SK-N-SH treated with all-trans-retinoic acid at 6 μM for 48 hours (cell line): ENCODE results near the gene POU6F2.

ENCODE experiments used
- ATAC-seq: fragments of 200-7000 bp; cut with Tn5 transposase; 3 replicates; pipeline ENCODE4 v1.9.1; 2020; ENCODE audit warnings: mild to moderate bottlenecking, moderate library complexity
- ARNTL ChIP-seq: fragments of 450-650 bp; formaldehyde crosslinking; IDR thresholded peaks from 2 replicates; pipeline ENCODE4 v1.5.0; 2020; ENCODE audit warnings: low read depth, mild to moderate bottlenecking, moderate library complexity, borderline replicate concordance
- BACH2 ChIP-seq: fragments of 250-450 bp; sonication (Bioruptor Pico); IDR thresholded peaks from 2 replicates; pipeline ENCODE4 v1.9.0; 2021; ENCODE audit warnings: mild to moderate bottlenecking, borderline replicate concordance
- CSDC2 ChIP-seq: fragments of 250-450 bp; sonication (Bioruptor Pico); IDR thresholded peaks from 2 replicates; pipeline ENCODE4 v1.5.0; 2020; ENCODE audit warnings: mild to moderate bottlenecking, moderate library complexity
- ESRRG ChIP-seq: fragments of 250-450 bp; sonication (Bioruptor Pico); IDR thresholded peaks from 2 replicates; pipeline ENCODE4 v1.6.1; 2021; ENCODE audit warnings: mild to moderate bottlenecking
- GLIS3 ChIP-seq: fragments of 250-450 bp; sonication (Bioruptor Pico); IDR thresholded peaks from 2 replicates; pipeline ENCODE4 v1.5.0; 2020; ENCODE audit warnings: mild to moderate bottlenecking, moderate library complexity
- ISL1 ChIP-seq: fragments of 250-450 bp; sonication (Bioruptor Pico); IDR thresholded peaks from 2 replicates; pipeline ENCODE4 v2.1.2; 2022; ENCODE audit warnings: mild to moderate bottlenecking, moderate library complexity
- PPARA ChIP-seq: fragments of 250-450 bp; sonication (Bioruptor Pico); IDR thresholded peaks from 2 replicates; pipeline ENCODE4 v1.5.0; 2020; ENCODE audit warnings: mild to moderate bottlenecking, borderline replicate concordance
- RARB ChIP-seq: fragments of 250-450 bp; sonication (Bioruptor Pico); IDR thresholded peaks from 2 replicates; pipeline ENCODE4 v1.8.0; 2021; ENCODE audit warnings: mild to moderate bottlenecking, moderate library complexity
- SNAI2 ChIP-seq: fragments of 250-450 bp; sonication (Bioruptor Pico); IDR thresholded peaks from 2 replicates; pipeline ENCODE4 v1.5.0; 2020; ENCODE audit warnings: mild to moderate bottlenecking, moderate library complexity
- TCF4 ChIP-seq: fragments of 250-450 bp; sonication (Bioruptor Pico); IDR thresholded peaks from 2 replicates; pipeline ENCODE4 v1.8.0; 2021; ENCODE audit warnings: mild to moderate bottlenecking, moderate library complexity, borderline replicate concordance
- ZC3H10 ChIP-seq: fragments of 250-450 bp; sonication (Bioruptor Pico); IDR thresholded peaks from 2 replicates; pipeline ENCODE4 v1.5.1; 2021; ENCODE audit warnings: mild to moderate bottlenecking, moderate library complexity
- ZFP30 ChIP-seq: fragments of 450-650 bp; formaldehyde crosslinking; IDR thresholded peaks from 2 replicates; pipeline ENCODE4 v1.5.0; 2022; ENCODE audit warnings: mild to moderate bottlenecking, moderate library complexity
- ZNF565 ChIP-seq: fragments of 450-650 bp; formaldehyde crosslinking; conservative IDR thresholded peaks from 2 replicates; pipeline ENCODE4 v1.5.0; 2020; ENCODE audit warnings: low read depth, mild to moderate bottlenecking, moderate library complexity
- ZNF8 ChIP-seq: fragments of 450-650 bp; formaldehyde crosslinking; IDR thresholded peaks from 2 replicates; pipeline ENCODE4 v1.5.0; 2020; ENCODE audit warnings: mild to moderate bottlenecking, moderate library complexity
- TF ChIP-seq, protein P1 (sequence below): fragments of 250-450 bp; sonication (Bioruptor Pico); IDR thresholded peaks from 2 replicates; pipeline ENCODE4 v1.8.0; 2021; ENCODE audit warnings: low read depth, mild to moderate bottlenecking, moderate library complexity, borderline replicate concordance
- TF ChIP-seq, protein P2 (sequence below): fragments of 250-450 bp; sonication (Bioruptor Pico); IDR thresholded peaks from 2 replicates; pipeline ENCODE4 v1.5.1; 2020; ENCODE audit warnings: low read depth, mild to moderate bottlenecking, moderate library complexity
- TF ChIP-seq, protein P3 (sequence below): fragments of 250-450 bp; sonication (Bioruptor Pico); IDR thresholded peaks from 2 replicates; pipeline ENCODE4 v1.8.0; 2020; ENCODE audit warnings: mild to moderate bottlenecking, moderate library complexity, borderline replicate concordance
- TF ChIP-seq, protein P4 (sequence below): fragments of 250-450 bp; sonication (Bioruptor Pico); IDR thresholded peaks from 2 replicates; pipeline ENCODE4 v1.5.0; 2020; ENCODE audit warnings: mild to moderate bottlenecking, moderate library complexity
- TF ChIP-seq, protein P5 (sequence below): fragments of 250-450 bp; sonication (Bioruptor Pico); IDR thresholded peaks from 2 replicates; pipeline ENCODE4 v1.5.1; 2021; ENCODE audit warnings: mild to moderate bottlenecking, moderate library complexity

The POU6F2 gene

DNA sequence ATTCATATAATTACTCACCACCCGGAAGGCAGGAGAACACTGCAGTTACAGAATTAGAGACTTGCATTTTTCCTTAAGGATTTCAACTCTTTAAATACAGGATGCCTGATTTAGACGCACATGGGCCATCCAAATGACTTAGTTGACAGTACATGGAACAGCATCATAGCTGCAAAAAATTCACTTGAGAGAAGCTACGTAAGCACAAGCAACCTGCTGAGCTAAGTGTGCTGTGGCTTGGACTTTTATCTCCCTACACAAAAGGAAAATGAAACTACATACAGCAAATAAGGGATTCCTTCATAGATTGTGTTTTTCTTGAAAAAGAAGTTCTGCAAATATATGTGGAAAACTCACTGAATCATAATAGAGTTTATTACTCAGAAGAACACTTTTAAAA lies 152.6 kb downstream of the POU6F2 start:
- ATAC-seq = no peak
- TF ChIP-seq, protein P1, sequence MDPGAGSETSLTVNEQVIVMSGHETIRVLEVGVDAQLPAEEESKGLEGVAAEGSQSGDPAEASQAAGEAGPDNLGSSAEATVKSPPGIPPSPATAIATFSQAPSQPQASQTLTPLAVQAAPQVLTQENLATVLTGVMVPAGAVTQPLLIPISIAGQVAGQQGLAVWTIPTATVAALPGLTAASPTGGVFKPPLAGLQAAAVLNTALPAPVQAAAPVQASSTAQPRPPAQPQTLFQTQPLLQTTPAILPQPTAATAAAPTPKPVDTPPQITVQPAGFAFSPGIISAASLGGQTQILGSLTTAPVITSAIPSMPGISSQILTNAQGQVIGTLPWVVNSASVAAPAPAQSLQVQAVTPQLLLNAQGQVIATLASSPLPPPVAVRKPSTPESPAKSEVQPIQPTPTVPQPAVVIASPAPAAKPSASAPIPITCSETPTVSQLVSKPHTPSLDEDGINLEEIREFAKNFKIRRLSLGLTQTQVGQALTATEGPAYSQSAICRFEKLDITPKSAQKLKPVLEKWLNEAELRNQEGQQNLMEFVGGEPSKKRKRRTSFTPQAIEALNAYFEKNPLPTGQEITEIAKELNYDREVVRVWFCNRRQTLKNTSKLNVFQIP = no peak
- TF ChIP-seq PPARA (no peak), ZNF565 (CRISPR knock-in tag) (no peak)
- TF ChIP-seq, protein P2, sequence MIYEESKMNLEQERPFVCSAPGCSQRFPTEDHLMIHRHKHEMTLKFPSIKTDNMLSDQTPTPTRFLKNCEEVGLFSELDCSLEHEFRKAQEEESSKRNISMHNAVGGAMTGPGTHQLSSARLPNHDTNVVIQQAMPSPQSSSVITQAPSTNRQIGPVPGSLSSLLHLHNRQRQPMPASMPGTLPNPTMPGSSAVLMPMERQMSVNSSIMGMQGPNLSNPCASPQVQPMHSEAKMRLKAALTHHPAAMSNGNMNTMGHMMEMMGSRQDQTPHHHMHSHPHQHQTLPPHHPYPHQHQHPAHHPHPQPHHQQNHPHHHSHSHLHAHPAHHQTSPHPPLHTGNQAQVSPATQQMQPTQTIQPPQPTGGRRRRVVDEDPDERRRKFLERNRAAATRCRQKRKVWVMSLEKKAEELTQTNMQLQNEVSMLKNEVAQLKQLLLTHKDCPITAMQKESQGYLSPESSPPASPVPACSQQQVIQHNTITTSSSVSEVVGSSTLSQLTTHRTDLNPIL (CRISPR knock-in tag) = no peak
- TF ChIP-seq, protein P3, sequence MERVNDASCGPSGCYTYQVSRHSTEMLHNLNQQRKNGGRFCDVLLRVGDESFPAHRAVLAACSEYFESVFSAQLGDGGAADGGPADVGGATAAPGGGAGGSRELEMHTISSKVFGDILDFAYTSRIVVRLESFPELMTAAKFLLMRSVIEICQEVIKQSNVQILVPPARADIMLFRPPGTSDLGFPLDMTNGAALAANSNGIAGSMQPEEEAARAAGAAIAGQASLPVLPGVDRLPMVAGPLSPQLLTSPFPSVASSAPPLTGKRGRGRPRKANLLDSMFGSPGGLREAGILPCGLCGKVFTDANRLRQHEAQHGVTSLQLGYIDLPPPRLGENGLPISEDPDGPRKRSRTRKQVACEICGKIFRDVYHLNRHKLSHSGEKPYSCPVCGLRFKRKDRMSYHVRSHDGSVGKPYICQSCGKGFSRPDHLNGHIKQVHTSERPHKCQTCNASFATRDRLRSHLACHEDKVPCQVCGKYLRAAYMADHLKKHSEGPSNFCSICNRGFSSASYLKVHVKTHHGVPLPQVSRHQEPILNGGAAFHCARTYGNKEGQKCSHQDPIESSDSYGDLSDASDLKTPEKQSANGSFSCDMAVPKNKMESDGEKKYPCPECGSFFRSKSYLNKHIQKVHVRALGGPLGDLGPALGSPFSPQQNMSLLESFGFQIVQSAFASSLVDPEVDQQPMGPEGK = no peak

DNA sequence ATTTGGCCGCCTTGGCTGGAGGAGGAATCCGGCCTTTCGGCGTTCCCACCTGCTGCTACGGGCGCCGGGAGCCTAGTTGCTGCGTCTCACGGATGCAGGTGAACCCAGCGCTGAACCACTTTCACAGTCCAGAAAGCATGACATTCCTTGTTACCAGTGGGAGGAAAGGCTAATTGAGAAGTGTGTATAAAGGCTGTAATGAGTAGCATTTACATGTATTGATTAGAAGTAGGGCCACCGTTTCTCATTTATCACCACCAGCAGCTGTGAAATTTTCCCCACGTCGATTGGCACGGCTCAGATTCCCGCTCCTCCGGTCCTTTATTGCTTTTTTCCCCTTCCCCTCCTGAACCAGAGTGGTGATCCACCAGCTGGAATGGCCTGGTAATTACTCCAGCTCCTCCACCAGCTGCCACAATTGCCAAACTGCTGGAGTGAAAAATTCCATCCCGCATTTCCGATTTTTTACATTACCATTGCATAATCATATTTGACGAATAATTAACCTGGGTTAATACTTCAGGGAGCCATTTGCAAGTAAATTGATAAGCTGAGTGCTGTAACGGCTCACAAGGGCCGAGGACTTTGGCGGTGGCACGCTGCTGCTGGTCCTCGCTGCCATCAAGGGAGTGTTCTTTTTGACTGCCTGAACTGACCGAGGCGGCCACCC lies 153.3 kb downstream of the POU6F2 start:
- no peak for TF ChIP-seq ESRRG (CRISPR knock-in tag)
- no peak for TF ChIP-seq BACH2 (CRISPR knock-in tag)
- TF ChIP-seq, protein P3 = no peak
- no peak for TF ChIP-seq ZC3H10 (CRISPR knock-in tag)
- TF ChIP-seq PPARA = no peak
- TF ChIP-seq SNAI2 (CRISPR knock-in tag) = no peak
- TF ChIP-seq ZFP30 (CRISPR knock-in tag) = no peak
- TF ChIP-seq, protein P4, sequence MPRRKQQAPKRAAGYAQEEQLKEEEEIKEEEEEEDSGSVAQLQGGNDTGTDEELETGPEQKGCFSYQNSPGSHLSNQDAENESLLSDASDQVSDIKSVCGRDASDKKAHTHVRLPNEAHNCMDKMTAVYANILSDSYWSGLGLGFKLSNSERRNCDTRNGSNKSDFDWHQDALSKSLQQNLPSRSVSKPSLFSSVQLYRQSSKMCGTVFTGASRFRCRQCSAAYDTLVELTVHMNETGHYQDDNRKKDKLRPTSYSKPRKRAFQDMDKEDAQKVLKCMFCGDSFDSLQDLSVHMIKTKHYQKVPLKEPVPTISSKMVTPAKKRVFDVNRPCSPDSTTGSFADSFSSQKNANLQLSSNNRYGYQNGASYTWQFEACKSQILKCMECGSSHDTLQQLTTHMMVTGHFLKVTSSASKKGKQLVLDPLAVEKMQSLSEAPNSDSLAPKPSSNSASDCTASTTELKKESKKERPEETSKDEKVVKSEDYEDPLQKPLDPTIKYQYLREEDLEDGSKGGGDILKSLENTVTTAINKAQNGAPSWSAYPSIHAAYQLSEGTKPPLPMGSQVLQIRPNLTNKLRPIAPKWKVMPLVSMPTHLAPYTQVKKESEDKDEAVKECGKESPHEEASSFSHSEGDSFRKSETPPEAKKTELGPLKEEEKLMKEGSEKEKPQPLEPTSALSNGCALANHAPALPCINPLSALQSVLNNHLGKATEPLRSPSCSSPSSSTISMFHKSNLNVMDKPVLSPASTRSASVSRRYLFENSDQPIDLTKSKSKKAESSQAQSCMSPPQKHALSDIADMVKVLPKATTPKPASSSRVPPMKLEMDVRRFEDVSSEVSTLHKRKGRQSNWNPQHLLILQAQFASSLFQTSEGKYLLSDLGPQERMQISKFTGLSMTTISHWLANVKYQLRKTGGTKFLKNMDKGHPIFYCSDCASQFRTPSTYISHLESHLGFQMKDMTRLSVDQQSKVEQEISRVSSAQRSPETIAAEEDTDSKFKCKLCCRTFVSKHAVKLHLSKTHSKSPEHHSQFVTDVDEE (CRISPR knock-in tag) = no peak
- ATAC-seq = 0 out of 3 replicates have a peak, but pooled peaks have one; percentile 24

DNA sequence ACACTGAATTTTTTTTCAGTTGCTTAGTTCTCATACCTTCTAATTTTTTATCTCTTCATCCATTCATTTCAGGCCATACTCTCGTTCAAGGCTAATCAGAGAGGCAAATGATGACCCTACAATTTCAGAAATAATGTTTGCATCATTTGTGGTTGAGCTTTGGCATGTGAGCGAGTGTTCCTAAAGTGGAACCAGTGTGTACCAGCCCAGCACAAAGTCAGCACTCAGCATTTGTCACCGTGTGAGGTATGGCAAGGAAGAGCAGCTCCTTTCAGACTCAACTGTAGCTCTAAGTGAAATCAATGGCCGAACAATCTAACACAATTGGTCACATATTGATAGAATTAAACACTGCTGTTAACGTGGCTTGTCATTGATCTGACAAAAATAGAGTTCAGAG lies 154.6 kb downstream of the POU6F2 start:
- no peak for TF ChIP-seq ESRRG (CRISPR knock-in tag)
- TF ChIP-seq SNAI2 (CRISPR knock-in tag) = no peak
- ATAC-seq = no peak

DNA sequence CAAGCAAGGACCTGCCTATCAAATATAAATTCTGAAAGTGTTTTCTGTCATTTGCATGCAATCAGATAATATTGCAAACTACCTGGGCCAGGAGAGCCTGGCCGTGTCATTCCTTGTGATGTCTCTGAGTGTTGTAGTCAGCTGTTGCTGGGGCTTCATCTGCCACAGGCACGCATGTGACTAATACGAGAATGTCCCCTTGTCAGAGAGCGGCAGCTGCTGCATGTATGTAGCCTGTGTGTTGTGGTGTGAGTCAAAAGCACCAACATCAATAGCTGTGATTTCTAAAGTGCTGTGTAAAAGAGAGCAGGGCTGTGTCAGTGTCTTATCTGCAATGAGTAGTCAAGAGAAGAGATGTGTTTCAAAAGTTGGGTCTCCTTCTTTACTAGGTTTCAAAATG lies 155.4 kb downstream of the POU6F2 start:
- no peak for ATAC-seq
- TF ChIP-seq, protein P4 (CRISPR knock-in tag) = no peak
- no peak for TF ChIP-seq ZC3H10 (CRISPR knock-in tag)
- no peak for TF ChIP-seq BACH2 (CRISPR knock-in tag)
- no peak for TF ChIP-seq ISL1
- TF ChIP-seq ZNF8 (CRISPR knock-in tag) = no peak
- TF ChIP-seq TCF4 (CRISPR knock-in tag) = no peak
- TF ChIP-seq SNAI2 (CRISPR knock-in tag) = no peak
- TF ChIP-seq ZFP30 (CRISPR knock-in tag) = no peak
- TF ChIP-seq PPARA = no peak
- no peak for TF ChIP-seq RARB (CRISPR knock-in tag)
- TF ChIP-seq CSDC2 (CRISPR knock-in tag) = no peak
- TF ChIP-seq ESRRG (CRISPR knock-in tag) = no peak
- TF ChIP-seq ZNF565 (CRISPR knock-in tag) = no peak
- TF ChIP-seq GLIS3 (CRISPR knock-in tag) = no peak
- no peak for TF ChIP-seq ARNTL (CRISPR knock-in tag)
- TF ChIP-seq, protein P5, sequence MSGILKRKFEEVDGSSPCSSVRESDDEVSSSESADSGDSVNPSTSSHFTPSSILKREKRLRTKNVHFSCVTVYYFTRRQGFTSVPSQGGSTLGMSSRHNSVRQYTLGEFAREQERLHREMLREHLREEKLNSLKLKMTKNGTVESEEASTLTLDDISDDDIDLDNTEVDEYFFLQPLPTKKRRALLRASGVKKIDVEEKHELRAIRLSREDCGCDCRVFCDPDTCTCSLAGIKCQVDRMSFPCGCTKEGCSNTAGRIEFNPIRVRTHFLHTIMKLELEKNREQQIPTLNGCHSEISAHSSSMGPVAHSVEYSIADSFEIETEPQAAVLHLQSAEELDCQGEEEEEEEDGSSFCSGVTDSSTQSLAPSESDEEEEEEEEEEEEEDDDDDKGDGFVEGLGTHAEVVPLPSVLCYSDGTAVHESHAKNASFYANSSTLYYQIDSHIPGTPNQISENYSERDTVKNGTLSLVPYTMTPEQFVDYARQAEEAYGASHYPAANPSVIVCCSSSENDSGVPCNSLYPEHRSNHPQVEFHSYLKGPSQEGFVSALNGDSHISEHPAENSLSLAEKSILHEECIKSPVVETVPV (CRISPR knock-in tag) = no peak
